Gastrocnemius medialis (tissue), 4 donors: ENCODE measurements around the gene ATG9B. TPM values are rescaled to one million over a fixed set of nuclear protein-coding genes. Genes with fewer than 3 reads are reported as not detected.
A peak's percentile ranks its signal among the peaks of the same experiment; 100 is the strongest.

Experiments used
- ATAC-seq, 2 donors: fragments of 150-250 bp; one replicate each; pipeline ENCODE4 v1.9.1; 2016
- DNase-seq, 2 donors: peaks; one replicate each; pipeline ENCODE4 v3.0.0-alpha.2; 2019
- H3K27ac ChIP-seq, 4 donors: fragments of 200-600 bp; sonication (generic); 1 replicate in 1 of 4; 2 replicates in 3 of 4; pipeline ENCODE4 v1.5.1; 2016 to 2018; ENCODE audit warnings: mild to moderate bottlenecking in 2 of 4, moderate library complexity in 1 of 4
- H3K27me3 ChIP-seq, 3 donors: fragments of 200-600 bp; sonication (generic) in 2 of 3; 1 replicate in 1 of 3; 2 replicates in 2 of 3; pipeline versions ENCODE4 v1.5.1 to v1.6.0; 2016 to 2019; ENCODE audit warnings: mild to moderate bottlenecking in 1 of 3, moderate library complexity in 1 of 3
- H3K36me3 ChIP-seq, 2 donors: fragments of 200-600 bp; sonication (generic) in 1 of 2; one replicate each; pipeline ENCODE4 v1.5.1; 2017 to 2018
- H3K4me1 ChIP-seq, 2 donors: fragments of 200-600 bp; sonication (generic) in 1 of 2; one replicate each; pipeline ENCODE4 v1.5.1; 2016 to 2017; ENCODE audit warnings: mild to moderate bottlenecking in 2 of 2
- H3K4me3 ChIP-seq, 4 donors: fragments of 200-600 bp; sonication (generic) in 3 of 4; 1 replicate in 1 of 4; 2 replicates in 3 of 4; pipeline ENCODE4 v1.5.1; 2016 to 2019; ENCODE audit warnings: mild to moderate bottlenecking in 2 of 4
- H3K9me3 ChIP-seq, 3 donors: fragments of 200-600 bp; sonication (generic) in 2 of 3; 1 replicate in 1 of 3; 2 replicates in 2 of 3; pipeline ENCODE4 v1.5.1; 2016 to 2019
- POLR2A ChIP-seq, 2 donors: fragments of 450-650 bp; IDR thresholded peaks; one replicate each; pipeline ENCODE4 v1.6.1; 2017; ENCODE audit warnings: antibody characterized with exemption in 2 of 2, mild to moderate bottlenecking in 2 of 2, moderate library complexity in 2 of 2
- in situ Hi-C, 4 donors: fragments of 200-750 bp; cut with MboI; loops; one replicate each; pipeline versions ENCODE4 v1.15.0 to v1.8.0; 2017; ENCODE audit warnings: low sequenced_read_pairs in 4 of 4
- intact Hi-C: fragments of 100-400 bp; cut with DNase I; formaldehyde crosslinking; loops from one replicate; pipeline ENCODE4 v1.15.1; 2023; ENCODE audit warnings: low total_unique reads
- total RNA-seq, 4 donors: library from RNA; depleted of rRNA; stranded (reverse); fragments of >200 nt; gene quantifications; one replicate each; pipeline versions ENCODE4 v1.1.0 to v1.2.3, GENCODE V29; 2016
- TF ChIP-seq, protein P1 (sequence below), 5 experiments: fragments of 450-650 bp in 3 of 5; fragments of 200-600 bp in 2 of 5; sonication (generic) in 2 of 5; IDR thresholded peaks in 4 of 5; conservative IDR thresholded peaks in 1 of 5; 1 replicate in 4 of 5; 2 replicates in 1 of 5; pipeline ENCODE4 v1.5.1; 2016 to 2019; ENCODE audit warnings: antibody characterized with exemption in 5 of 5, mild to moderate bottlenecking in 3 of 5, moderate library complexity in 3 of 5

The ATG9B gene
- total RNA-seq, 4 donors from 2014 or later, result 0.31 TPM; not detected in 3

- intact Hi-C loops, result loop anchor here (1.0 to 10.0 kb wide), 3 partner anchors 25 to 214 kb away; no protein-coding TSS in a partner anchor
- Histone ChIP-seq H3K4me3 (no peak overlapping the region), H3K36me3 (no peaks in the 10 kb centered on the region), H3K27me3 (peaks cover 0 to 3% (median 0%) of the 10 kb centered on the region in 3 donors), H3K9me3 (no peaks in the 10 kb centered on the region), H3K27ac (peak overlapping the region in 3 of 4 donors; percentile 34 to 57 (median 35)), H3K4me1 (peaks cover 0 to 7% of the 10 kb centered on the region in 2 donors)
- in situ Hi-C loops, result loop anchor here (5.0 to 25.0 kb wide), 4 partner anchors 84 to 201 kb away; no protein-coding TSS in a partner anchor
- no peak for TF ChIP-seq POLR2A (IDR thresholded peaks at IDR 0.05)
- TF ChIP-seq, protein P1, sequence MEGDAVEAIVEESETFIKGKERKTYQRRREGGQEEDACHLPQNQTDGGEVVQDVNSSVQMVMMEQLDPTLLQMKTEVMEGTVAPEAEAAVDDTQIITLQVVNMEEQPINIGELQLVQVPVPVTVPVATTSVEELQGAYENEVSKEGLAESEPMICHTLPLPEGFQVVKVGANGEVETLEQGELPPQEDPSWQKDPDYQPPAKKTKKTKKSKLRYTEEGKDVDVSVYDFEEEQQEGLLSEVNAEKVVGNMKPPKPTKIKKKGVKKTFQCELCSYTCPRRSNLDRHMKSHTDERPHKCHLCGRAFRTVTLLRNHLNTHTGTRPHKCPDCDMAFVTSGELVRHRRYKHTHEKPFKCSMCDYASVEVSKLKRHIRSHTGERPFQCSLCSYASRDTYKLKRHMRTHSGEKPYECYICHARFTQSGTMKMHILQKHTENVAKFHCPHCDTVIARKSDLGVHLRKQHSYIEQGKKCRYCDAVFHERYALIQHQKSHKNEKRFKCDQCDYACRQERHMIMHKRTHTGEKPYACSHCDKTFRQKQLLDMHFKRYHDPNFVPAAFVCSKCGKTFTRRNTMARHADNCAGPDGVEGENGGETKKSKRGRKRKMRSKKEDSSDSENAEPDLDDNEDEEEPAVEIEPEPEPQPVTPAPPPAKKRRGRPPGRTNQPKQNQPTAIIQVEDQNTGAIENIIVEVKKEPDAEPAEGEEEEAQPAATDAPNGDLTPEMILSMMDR (IDR thresholded peaks at IDR 0.05 in 4 of 5, conservative IDR thresholded peaks at IDR 0.05 in 1 of 5), result peak; percentile 65 to 94 (median 83)
- peak; percentile 48 to 55 for ATAC-seq
- no peak for DNase-seq
Observed at GRCh38 chr7:150988230-150989226, 35.8 kb downstream of the ATG9B start.

DNA sequence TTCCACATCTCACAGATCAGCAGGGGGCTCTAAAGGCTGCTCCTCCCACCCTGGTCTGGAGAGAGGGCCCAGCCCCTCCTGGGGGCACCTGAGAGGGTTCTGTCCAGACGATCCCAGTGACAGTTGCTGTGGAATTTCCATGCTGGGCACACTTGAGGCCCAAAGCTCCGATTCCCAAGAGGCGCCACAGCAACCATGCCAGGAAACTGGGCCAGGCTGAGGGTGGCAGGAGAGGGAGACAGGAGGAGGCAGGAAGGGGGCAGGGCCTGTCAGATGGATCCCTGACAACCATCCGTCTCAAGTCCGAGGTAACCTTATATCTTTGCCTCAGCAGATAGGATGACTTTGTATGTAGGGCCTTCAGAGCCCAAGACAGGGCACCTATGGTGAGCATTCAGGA, 37.7 kb downstream of the ATG9B start:
- TF ChIP-seq, protein P1 (IDR thresholded peaks at IDR 0.05 in 4 of 5, conservative IDR thresholded peaks at IDR 0.05 in 1 of 5), result no peak
- TF ChIP-seq POLR2A (IDR thresholded peaks at IDR 0.05), result no peak
- ATAC-seq (no peak), DNase-seq (no peak)
- Histone ChIP-seq H3K27ac (no peak overlapping the region), H3K27me3 (peaks cover 2 to 5% (median 3%) of the 10 kb centered on the region in 3 donors), H3K4me1 (peaks cover 0 to 7% of the 10 kb centered on the region in 2 donors), H3K36me3 (no peaks in the 10 kb centered on the region), H3K9me3 (no peaks in the 10 kb centered on the region), H3K4me3 (no peak overlapping the region)
- in situ Hi-C loops (loop anchor here (5.0 to 25.0 kb wide), 4 partner anchors 82 to 199 kb away; no protein-coding TSS in a partner anchor), intact Hi-C loops (loop anchor here (10.0 kb wide), 1 partner anchor 212 kb away; no protein-coding TSS in a partner anchor)

- DNase-seq (no peak), ATAC-seq (no peak)
- Histone ChIP-seq H3K4me1 (peaks cover 0 to 7% of the 10 kb centered on the region in 2 donors), H3K4me3 (no peak overlapping the region), H3K27me3 (peaks cover 5 to 7% (median 5%) of the 10 kb centered on the region in 3 donors), H3K27ac (no peak overlapping the region), H3K36me3 (no peaks in the 10 kb centered on the region), H3K9me3 (no peaks in the 10 kb centered on the region)
- in situ Hi-C loops, result loop anchor here (5.0 to 25.0 kb wide), 4 partner anchors 81 to 199 kb away; no protein-coding TSS in a partner anchor
- TF ChIP-seq, protein P1 (IDR thresholded peaks at IDR 0.05 in 4 of 5, conservative IDR thresholded peaks at IDR 0.05 in 1 of 5), result peak in 3 of 5 experiments; percentile 32 to 51 (median 33)
- no peak for TF ChIP-seq POLR2A (IDR thresholded peaks at IDR 0.05)
- intact Hi-C loops, result loop anchor here (10.0 kb wide), 1 partner anchor 211 kb away; no protein-coding TSS in a partner anchor
Observed at GRCh38 chr7:150986099-150986512, 38.2 kb downstream of the ATG9B start.

GRCh38 chr7:150983893-150984368, 40.4 kb downstream of the ATG9B start:
- no peaks in the 10 kb centered on the region for H3K36me3 ChIP-seq
- no peak overlapping the region for H3K4me3 ChIP-seq
- TF ChIP-seq POLR2A (IDR thresholded peaks at IDR 0.05), result no peak
- TF ChIP-seq, protein P1 (IDR thresholded peaks at IDR 0.05 in 4 of 5, conservative IDR thresholded peaks at IDR 0.05 in 1 of 5), result no peak
- no peak for ATAC-seq
- DNase-seq, result no peak
- H3K9me3 ChIP-seq, result no peaks in the 10 kb centered on the region
- intact Hi-C loops (loop anchor here (10.0 kb wide), 1 partner anchor 209 kb away; no protein-coding TSS in a partner anchor), in situ Hi-C loops (loop anchor here (10.0 to 25.0 kb wide), 2 partner anchors 79 to 197 kb away; no protein-coding TSS in a partner anchor)
- no peak overlapping the region for H3K27ac ChIP-seq
- H3K27me3 ChIP-seq, result peaks cover 15 to 29% (median 17%) of the 10 kb centered on the region in 3 donors
- peaks cover 0 to 7% of the 10 kb centered on the region in 2 donors for H3K4me1 ChIP-seq
